Testis (tissue), 3 donors: ENCODE results near the gene TLR8. TPM values are rescaled to one million over a fixed set of nuclear protein-coding genes. Genes with fewer than 3 reads are reported as not detected.

Experiments used
- DNase-seq: peaks from one replicate; pipeline ENCODE4 v3.0.0-alpha.2; 2019
- H3K27ac ChIP-seq, 2 donors: fragments of 200-600 bp; sonication (generic); one replicate each; pipeline ENCODE4 v1.5.1; 2019
- H3K27me3 ChIP-seq: fragments of 200-600 bp; sonication (generic); one replicate; pipeline ENCODE4 v1.5.1; 2019
- H3K36me3 ChIP-seq: fragments of 200-600 bp; sonication (generic); one replicate; pipeline ENCODE4 v1.5.1; 2017; ENCODE audit warnings: low read depth; ENCODE audit errors: missing control alignments
- H3K4me1 ChIP-seq: fragments of 200-600 bp; sonication (generic); one replicate; pipeline ENCODE4 v1.5.1; 2019
- H3K4me3 ChIP-seq, 2 donors: fragments of 200-600 bp; sonication (generic); one replicate each; pipeline ENCODE4 v1.5.1; 2017 to 2019
- H3K9me3 ChIP-seq: fragments of 200-600 bp; sonication (generic); one replicate; pipeline ENCODE4 v1.5.1; 2017
- POLR2A ChIP-seq: fragments of 450-650 bp; IDR thresholded peaks from one replicate; pipeline ENCODE4 v1.6.1; 2017; ENCODE audit warnings: antibody characterized with exemption, mild to moderate bottlenecking, moderate library complexity
- WGBS, 2 donors: methylation state at CpG; one replicate each; pipeline ENCODE4 v1.1.5; 2018; 5-methylcytosine and 5-hydroxymethylcytosine counted together
- intact Hi-C: fragments of 100-400 bp; cut with DNase I; formaldehyde crosslinking; loops from one replicate; pipeline ENCODE4 v1.15.1; 2023; ENCODE audit warnings: low total_unique reads
- polyA plus RNA-seq: library from polyadenylated mRNA; stranded (reverse); fragments of 350-450 nt; fragmentation: Illumina TruSeq; extraction: RNeasy Lipid Tissue Mini Kit (QIAGEN cat#74804); gene quantifications from one replicate; pipeline ENCODE4 v1.2.3, GENCODE V29; 2014; ENCODE audit warnings: low read depth, low replicate concordance; ENCODE audit not compliant: insufficient read depth
- total RNA-seq, 2 donors: library from RNA; depleted of rRNA; stranded (reverse); fragments of >200 nt; gene quantifications; one replicate each; pipeline ENCODE4 v1.2.3, GENCODE V29; 2016
- TF ChIP-seq, protein P1 (sequence below), 3 experiments: fragments of 450-650 bp in 2 of 3; fragments of 200-600 bp in 1 of 3; sonication (generic) in 1 of 3; IDR thresholded peaks; one replicate each; pipeline ENCODE4 v1.5.1; 2016 to 2019; ENCODE audit warnings: antibody characterized with exemption in 3 of 3, mild to moderate bottlenecking in 2 of 3, moderate library complexity in 1 of 3

Gene TLR8
- total and polyA plus RNA-seq, 3 donors from 2014 or later: 0.08 to 1.3 (median 0.50) TPM

DNA sequence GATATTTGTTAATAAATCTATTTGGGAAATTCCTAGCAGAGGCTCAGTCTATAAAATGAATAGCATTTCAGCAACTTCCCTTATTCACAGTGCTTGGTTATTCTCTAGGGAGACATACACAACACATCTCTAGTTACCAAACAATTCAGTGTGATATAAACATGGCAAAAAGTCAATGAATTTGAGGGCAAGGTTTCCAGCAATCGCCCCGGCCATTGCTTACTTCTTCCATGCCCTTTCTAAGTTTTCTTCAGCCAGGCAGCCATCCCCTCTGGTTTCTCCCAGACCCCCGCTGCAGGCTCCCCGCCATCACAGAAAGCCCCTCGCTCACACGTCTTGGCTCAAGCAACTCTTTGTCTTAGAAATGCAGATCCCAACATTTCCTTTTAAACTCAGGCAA lies 35.2 kb upstream of the TLR8 start:
- intact Hi-C loops: no loop called here
- Histone ChIP-seq H3K4me1 (no peaks in the 10 kb centered on the region), H3K9me3 (no peaks in the 10 kb centered on the region), H3K27me3 (no peaks in the 10 kb centered on the region), H3K4me3 (no peak overlapping the region), H3K27ac (no peak overlapping the region), H3K36me3 (no peaks in the 10 kb centered on the region)
- DNase-seq: no peak
- 58 to 78% methylated on average over 2 to 6 of the region's 6 CpGs for WGBS, 2 donors
- TF ChIP-seq, protein P1, sequence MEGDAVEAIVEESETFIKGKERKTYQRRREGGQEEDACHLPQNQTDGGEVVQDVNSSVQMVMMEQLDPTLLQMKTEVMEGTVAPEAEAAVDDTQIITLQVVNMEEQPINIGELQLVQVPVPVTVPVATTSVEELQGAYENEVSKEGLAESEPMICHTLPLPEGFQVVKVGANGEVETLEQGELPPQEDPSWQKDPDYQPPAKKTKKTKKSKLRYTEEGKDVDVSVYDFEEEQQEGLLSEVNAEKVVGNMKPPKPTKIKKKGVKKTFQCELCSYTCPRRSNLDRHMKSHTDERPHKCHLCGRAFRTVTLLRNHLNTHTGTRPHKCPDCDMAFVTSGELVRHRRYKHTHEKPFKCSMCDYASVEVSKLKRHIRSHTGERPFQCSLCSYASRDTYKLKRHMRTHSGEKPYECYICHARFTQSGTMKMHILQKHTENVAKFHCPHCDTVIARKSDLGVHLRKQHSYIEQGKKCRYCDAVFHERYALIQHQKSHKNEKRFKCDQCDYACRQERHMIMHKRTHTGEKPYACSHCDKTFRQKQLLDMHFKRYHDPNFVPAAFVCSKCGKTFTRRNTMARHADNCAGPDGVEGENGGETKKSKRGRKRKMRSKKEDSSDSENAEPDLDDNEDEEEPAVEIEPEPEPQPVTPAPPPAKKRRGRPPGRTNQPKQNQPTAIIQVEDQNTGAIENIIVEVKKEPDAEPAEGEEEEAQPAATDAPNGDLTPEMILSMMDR (IDR thresholded peaks at IDR 0.05): no peak
- TF ChIP-seq POLR2A: no peak

DNA sequence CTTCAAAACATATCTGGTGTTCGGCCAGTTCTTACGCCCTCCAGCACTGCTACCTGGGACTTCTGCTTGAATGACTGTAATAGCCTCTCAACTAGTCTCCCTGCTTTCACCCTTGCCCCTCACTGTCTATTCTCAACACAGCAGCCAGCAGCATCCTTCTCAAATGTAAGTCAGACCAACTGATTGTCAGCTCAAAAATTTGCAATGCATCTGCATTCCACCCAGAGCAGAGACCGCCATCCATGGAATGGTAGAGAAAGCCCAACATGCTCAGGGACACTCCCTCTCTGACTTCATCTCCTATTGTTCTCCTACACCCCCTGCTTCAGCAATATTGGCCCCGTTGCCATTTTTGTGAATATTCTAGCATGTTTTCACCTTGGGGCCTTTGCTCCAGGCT lies 33.7 kb upstream of the TLR8 start:
- no peak overlapping the region for H3K27ac ChIP-seq
- H3K4me3 ChIP-seq: no peak overlapping the region
- H3K9me3 ChIP-seq: no peaks in the 10 kb centered on the region
- no peaks in the 10 kb centered on the region for H3K36me3 ChIP-seq
- intact Hi-C loops: no loop called here
- H3K27me3 ChIP-seq: no peaks in the 10 kb centered on the region
- H3K4me1 ChIP-seq: no peaks in the 10 kb centered on the region
- DNase-seq: no peak
- TF ChIP-seq, protein P1 (IDR thresholded peaks at IDR 0.05): no peak
- TF ChIP-seq POLR2A: no peak
- 90 to 98% methylated on average over 4 of the region's 4 CpGs for WGBS, 2 donors

DNA sequence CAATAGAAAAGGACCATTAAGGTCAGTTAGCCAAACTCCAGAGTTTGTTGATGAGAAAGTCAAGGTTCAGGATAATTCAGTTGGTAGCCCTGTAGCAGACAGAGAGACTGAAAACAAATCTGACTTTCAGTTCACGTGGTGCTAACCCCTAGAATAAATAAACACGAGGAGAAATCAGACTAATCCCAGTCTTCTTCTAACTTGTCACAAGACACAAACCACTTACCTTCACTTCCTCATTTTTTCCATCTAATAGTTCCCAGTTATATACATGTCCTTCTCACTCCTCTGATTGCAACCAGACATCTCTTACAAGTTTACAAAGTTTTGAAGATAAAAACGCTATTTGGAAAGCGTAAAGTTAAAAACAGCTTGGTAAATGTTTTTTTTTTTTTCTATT lies 31.8 kb upstream of the TLR8 start:
- Histone ChIP-seq H3K27me3 (no peaks in the 10 kb centered on the region), H3K4me1 (no peaks in the 10 kb centered on the region), H3K36me3 (no peaks in the 10 kb centered on the region), H3K9me3 (no peaks in the 10 kb centered on the region), H3K4me3 (no peak overlapping the region), H3K27ac (no peak overlapping the region)
- TF ChIP-seq POLR2A: no peak
- DNase-seq: no peak
- WGBS, 2 donors: 62 to 68% methylated on average over 4 of the region's 4 CpGs
- intact Hi-C loops: no loop called here

DNA sequence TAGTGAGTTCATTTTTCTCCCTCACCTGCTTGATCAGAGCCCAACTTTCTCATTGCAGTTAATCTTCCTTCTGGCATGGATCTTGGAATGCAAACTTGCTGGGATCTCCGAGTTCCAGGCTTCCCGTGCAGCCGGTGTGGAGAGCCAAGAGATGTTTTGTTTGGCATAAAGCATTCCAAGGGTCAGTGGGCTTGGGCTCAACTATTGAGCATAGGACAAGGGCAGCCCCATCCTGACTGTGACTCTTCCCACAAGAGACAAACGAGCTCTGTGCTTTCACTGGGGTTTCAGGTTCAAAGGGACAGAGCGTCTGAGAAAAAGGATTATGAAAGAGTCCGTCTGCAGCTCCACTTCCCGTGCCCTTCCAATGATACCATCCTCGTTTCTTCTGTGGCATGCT lies 29.0 kb upstream of the TLR8 start:
- H3K36me3 ChIP-seq: no peaks in the 10 kb centered on the region
- WGBS, 2 donors: 43 to 49% methylated on average over 7 to 8 of the region's 8 CpGs
- TF ChIP-seq, protein P1 (IDR thresholded peaks at IDR 0.05): no peak
- intact Hi-C loops: no loop called here
- no peak overlapping the region for H3K27ac ChIP-seq
- H3K4me3 ChIP-seq: no peak overlapping the region
- H3K9me3 ChIP-seq: no peaks in the 10 kb centered on the region
- H3K4me1 ChIP-seq: no peaks in the 10 kb centered on the region
- no peak for DNase-seq
- H3K27me3 ChIP-seq: no peaks in the 10 kb centered on the region

DNA sequence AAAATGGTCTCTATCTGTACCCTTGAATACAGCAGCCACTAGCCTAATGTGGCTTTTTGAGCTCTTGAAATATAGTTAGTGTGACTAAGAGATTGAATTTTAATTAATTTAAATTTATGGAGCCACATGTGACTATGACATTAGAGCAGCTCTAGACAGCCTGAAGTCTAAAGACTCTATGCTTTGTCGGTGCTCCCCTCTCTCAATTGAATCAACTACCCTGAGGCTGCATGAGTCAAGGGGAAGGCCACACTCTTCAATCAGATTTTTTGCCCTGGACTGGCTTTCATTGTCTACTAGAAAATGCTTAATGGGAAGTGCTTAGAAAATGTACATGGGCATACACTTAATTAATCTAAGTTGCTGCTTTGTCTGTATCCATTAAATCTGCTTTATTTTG lies 27.9 kb upstream of the TLR8 start:
- no peak for TF ChIP-seq POLR2A
- H3K4me1 ChIP-seq: no peaks in the 10 kb centered on the region
- 100% methylated on average over 1 of the region's 1 CpG; no CpG with 5 or more reads in 1 of the 2 donors for WGBS, 2 donors
- H3K27ac ChIP-seq: no peak overlapping the region
- H3K36me3 ChIP-seq: no peaks in the 10 kb centered on the region
- no peak for DNase-seq
- no peak overlapping the region for H3K4me3 ChIP-seq
- H3K27me3 ChIP-seq: no peaks in the 10 kb centered on the region
- H3K9me3 ChIP-seq: no peaks in the 10 kb centered on the region
- intact Hi-C loops: no loop called here

DNA sequence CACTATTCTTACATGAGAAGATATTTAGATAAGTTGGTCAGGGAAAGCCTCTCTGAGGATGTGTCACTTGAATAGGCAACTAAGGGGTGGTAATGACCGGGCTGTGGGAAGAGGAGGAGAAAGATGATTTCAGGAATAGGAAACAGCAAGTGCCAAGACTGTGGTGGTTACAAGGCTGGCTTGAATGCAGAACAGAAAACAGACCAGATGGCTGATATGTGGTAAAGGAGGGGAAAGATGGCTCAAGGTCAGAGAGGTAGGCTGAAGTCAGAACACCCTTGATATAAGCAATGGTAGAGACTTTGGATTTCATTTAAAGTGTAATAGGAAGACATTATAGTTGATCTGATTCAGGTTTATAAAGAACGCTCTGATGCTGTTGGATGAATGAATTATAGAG lies 24.5 kb upstream of the TLR8 start:
- WGBS, 2 donors: 80 to 87% methylated on average over 2 of the region's 2 CpGs
- intact Hi-C loops: no loop called here
- Histone ChIP-seq H3K36me3 (no peaks in the 10 kb centered on the region), H3K27me3 (no peaks in the 10 kb centered on the region), H3K4me3 (no peak overlapping the region), H3K4me1 (no peaks in the 10 kb centered on the region), H3K27ac (no peak overlapping the region), H3K9me3 (no peaks in the 10 kb centered on the region)
- DNase-seq: no peak
- TF ChIP-seq POLR2A: no peak
- TF ChIP-seq, protein P1 (IDR thresholded peaks at IDR 0.05): no peak
